Kidney epithelial cell (primary cell): Measurements from ENCODE around the gene CASR. TPM values are rescaled to one million over a fixed set of nuclear protein-coding genes. Genes with fewer than 3 reads are reported as not detected.

Experiments
- DNase-seq: peaks from one replicate; pipeline ENCODE4 v3.0.0-alpha.2; 2010; ENCODE audit warnings: low read depth
- H3K27me3 ChIP-seq: 2 replicates; pipeline ENCODE4 v1.6.0; 2011; ENCODE audit warnings: low read length; ENCODE audit not compliant: control insufficient read depth, insufficient read depth
- H3K36me3 ChIP-seq: 2 replicates; pipeline ENCODE4 v1.5.1; 2011; ENCODE audit warnings: low read length; ENCODE audit not compliant: control insufficient read depth, insufficient read depth
- H3K4me3 ChIP-seq: 2 replicates; pipeline ENCODE4 v1.5.1; 2011; ENCODE audit warnings: low read depth, mild to moderate bottlenecking, control low read depth, low read length
- total RNA-seq: library from RNA; depleted of rRNA; stranded (reverse); fragments of >200 nt; gene quantifications from 2 replicates; pipeline ENCODE4 v1.2.3, GENCODE V29; 2015
- TF ChIP-seq, protein P1 (sequence below): IDR thresholded peaks from 2 replicates; pipeline ENCODE4 v1.5.1; 2011; ENCODE audit warnings: mild to moderate bottlenecking, moderate library complexity, low read length, control low read depth, inconsistent platforms; ENCODE audit not compliant: insufficient read depth, poor library complexity, severe bottlenecking

The CASR gene
- total RNA-seq, 1 donor from 2014 or later, result 0.04 TPM

DNA sequence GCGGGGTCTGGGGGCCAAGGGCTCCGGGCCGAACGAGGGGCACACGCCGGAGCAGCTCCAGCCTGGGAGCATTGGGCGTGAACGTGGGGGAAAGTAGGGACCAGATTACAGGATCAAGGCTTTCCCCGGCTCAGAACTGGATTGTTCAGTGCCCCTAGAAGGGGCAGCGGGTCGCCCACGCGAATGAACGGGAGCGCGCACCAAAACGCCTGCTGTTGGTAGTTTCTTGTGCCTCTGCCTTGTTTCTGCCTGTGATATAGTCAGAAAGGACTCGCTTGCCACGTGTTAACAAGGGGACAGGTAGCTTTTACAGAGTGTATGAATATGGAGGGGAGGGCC is 1.1 kb downstream of the CASR start:
- Histone ChIP-seq H3K4me3 (peak overlapping the region; percentile 33), H3K27me3 (peaks cover 16% of the 10 kb centered on the region), H3K36me3 (no peaks in the 10 kb centered on the region)
- TF ChIP-seq, protein P1, sequence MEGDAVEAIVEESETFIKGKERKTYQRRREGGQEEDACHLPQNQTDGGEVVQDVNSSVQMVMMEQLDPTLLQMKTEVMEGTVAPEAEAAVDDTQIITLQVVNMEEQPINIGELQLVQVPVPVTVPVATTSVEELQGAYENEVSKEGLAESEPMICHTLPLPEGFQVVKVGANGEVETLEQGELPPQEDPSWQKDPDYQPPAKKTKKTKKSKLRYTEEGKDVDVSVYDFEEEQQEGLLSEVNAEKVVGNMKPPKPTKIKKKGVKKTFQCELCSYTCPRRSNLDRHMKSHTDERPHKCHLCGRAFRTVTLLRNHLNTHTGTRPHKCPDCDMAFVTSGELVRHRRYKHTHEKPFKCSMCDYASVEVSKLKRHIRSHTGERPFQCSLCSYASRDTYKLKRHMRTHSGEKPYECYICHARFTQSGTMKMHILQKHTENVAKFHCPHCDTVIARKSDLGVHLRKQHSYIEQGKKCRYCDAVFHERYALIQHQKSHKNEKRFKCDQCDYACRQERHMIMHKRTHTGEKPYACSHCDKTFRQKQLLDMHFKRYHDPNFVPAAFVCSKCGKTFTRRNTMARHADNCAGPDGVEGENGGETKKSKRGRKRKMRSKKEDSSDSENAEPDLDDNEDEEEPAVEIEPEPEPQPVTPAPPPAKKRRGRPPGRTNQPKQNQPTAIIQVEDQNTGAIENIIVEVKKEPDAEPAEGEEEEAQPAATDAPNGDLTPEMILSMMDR, result no peak
- no peak for DNase-seq

GRCh38 chr3:122186372-122186771 is 2.9 kb downstream of the CASR start:
- H3K36me3 ChIP-seq, result no peaks in the 10 kb centered on the region
- TF ChIP-seq, protein P1, result no peak
- no peak for DNase-seq
- H3K27me3 ChIP-seq, result peaks cover 16% of the 10 kb centered on the region
- no peak overlapping the region for H3K4me3 ChIP-seq

DNA sequence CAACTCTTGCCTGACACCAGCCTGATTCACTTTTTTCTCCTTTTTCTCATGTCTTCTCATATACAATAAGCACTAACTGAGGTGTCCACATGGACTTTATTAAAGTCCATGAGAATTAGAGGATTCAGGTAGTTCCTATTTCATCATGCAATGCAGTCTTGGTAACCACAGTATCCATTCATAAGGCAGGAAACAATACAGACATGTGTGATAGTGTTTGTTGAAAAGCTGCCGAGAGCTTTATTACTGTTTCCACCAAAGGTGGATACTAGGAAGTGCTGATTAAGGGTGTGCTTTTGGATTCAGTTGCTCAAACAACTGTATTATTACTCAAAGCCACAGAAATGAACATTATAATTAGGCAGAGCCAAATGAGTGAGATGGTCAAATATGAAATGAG is 5.3 kb downstream of the CASR start:
- Histone ChIP-seq H3K4me3 (no peak overlapping the region), H3K36me3 (no peaks in the 10 kb centered on the region), H3K27me3 (peaks cover 13% of the 10 kb centered on the region)
- no peak for DNase-seq
- TF ChIP-seq, protein P1, result no peak

GRCh38 chr3:122189357-122189756 is 5.9 kb downstream of the CASR start:
- TF ChIP-seq, protein P1, result no peak
- Histone ChIP-seq H3K4me3 (no peak overlapping the region), H3K27me3 (peaks cover 7% of the 10 kb centered on the region), H3K36me3 (no peaks in the 10 kb centered on the region)
- DNase-seq, result no peak

DNA sequence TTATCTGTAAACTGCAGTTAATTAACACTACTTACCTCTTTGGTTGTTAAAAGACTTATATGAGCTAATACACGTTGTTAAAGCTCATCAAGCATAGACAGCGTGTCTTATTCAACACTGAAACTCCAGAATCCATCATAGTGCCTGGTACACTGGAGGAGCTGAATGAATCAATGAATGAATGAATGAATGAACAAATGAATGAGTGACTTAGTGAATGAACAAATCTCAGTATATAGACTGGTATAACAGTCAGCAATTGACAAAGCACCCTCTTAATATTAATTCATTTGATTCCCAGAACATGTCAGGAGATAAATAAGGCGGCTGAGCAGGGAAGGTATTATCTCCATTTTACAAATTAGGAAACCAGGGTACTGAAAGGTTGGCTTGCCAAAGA is 7.1 kb downstream of the CASR start:
- Histone ChIP-seq H3K36me3 (no peaks in the 10 kb centered on the region), H3K4me3 (no peak overlapping the region), H3K27me3 (peaks cover 2% of the 10 kb centered on the region)
- TF ChIP-seq, protein P1, result no peak
- DNase-seq, result no peak

GRCh38 chr3:122198966-122199365 is 15.5 kb downstream of the CASR start:
- TF ChIP-seq, protein P1, result no peak
- Histone ChIP-seq H3K4me3 (no peak overlapping the region), H3K36me3 (no peaks in the 10 kb centered on the region)

More at GRCh38 chr3:122198966-122199365, 15.5 kb downstream of the CASR start:
- H3K27me3 ChIP-seq, result no peaks in the 10 kb centered on the region
- DNase-seq, result no peak
